Astrocyte (in vitro differentiated cells and primary cell): ENCODE measurements around the gene ERVFRD-1. TPM values are rescaled to one million over a fixed set of nuclear protein-coding genes. Genes with fewer than 3 reads are reported as not detected.
"Not testable (repeated sequence)": the region's sequence is repeated elsewhere in the genome, so short reads cannot be mapped to it uniquely, and the experiment has no call there.

ENCODE experiments used
- DNase-seq: peaks from one replicate; pipeline ENCODE4 v3.0.0-alpha.2; 2010; ENCODE audit warnings: low read depth
- FAIRE-seq: peaks from 2 replicates; lab custom pipeline; 2011; peaks lifted over from hg19 to GRCh38; lab: Jason Lieb, UNC
- H2AFZ ChIP-seq: 2 replicates; pipeline ENCODE4 v1.6.0; 2012; ENCODE audit warnings: low read depth, low read length, inconsistent platforms
- H3K27ac ChIP-seq: 2 replicates; pipeline ENCODE4 v1.5.1; 2011; ENCODE audit warnings: low read depth, low read length, inconsistent platforms
- H3K27me3 ChIP-seq: 2 replicates; pipeline ENCODE4 v1.6.0; 2011; ENCODE audit warnings: low read length, inconsistent platforms; ENCODE audit not compliant: insufficient read depth
- H3K36me3 ChIP-seq: 2 replicates; pipeline ENCODE4 v1.5.1; 2011; ENCODE audit warnings: low read length, inconsistent platforms; ENCODE audit not compliant: insufficient read depth
- H3K4me1 ChIP-seq: 2 replicates; pipeline ENCODE4 v1.5.1; 2011; ENCODE audit warnings: low read length, inconsistent platforms; ENCODE audit not compliant: insufficient read depth
- H3K4me2 ChIP-seq: 2 replicates; pipeline ENCODE4 v1.6.0; 2012; ENCODE audit warnings: low read length, inconsistent platforms
- H3K4me3 ChIP-seq: 2 replicates; pipeline ENCODE4 v1.5.1; 2011; ENCODE audit warnings: low read depth, mild to moderate bottlenecking, low read length, inconsistent platforms; ENCODE audit not compliant: insufficient read depth
- H3K79me2 ChIP-seq: 2 replicates; pipeline ENCODE4 v1.6.0; 2012; ENCODE audit warnings: mild to moderate bottlenecking, low read length, inconsistent platforms; ENCODE audit not compliant: insufficient read depth
- H3K9ac ChIP-seq: 2 replicates; pipeline ENCODE4 v1.6.0; 2012; ENCODE audit warnings: mild to moderate bottlenecking, low read length, inconsistent platforms
- H3K9me3 ChIP-seq: 2 replicates; pipeline ENCODE4 v1.5.1; 2012; ENCODE audit warnings: low read depth, mild to moderate bottlenecking, low read length, inconsistent platforms; ENCODE audit not compliant: insufficient read depth
- H4K20me1 ChIP-seq: 2 replicates; pipeline ENCODE4 v1.6.0; 2012; ENCODE audit warnings: low read length, inconsistent platforms; ENCODE audit not compliant: insufficient read depth
- H3K27ac Mint-ChIP-seq: one replicate; pipeline ENCODE4 v1.8.0; 2021; ENCODE audit warnings: mild to moderate bottlenecking, mixed read lengths; ENCODE audit not compliant: unreplicated experiment
- H3K27me3 Mint-ChIP-seq: one replicate; pipeline ENCODE4 v1.8.0; 2021; ENCODE audit warnings: low read depth, mixed read lengths; ENCODE audit not compliant: unreplicated experiment
- H3K36me3 Mint-ChIP-seq: one replicate; pipeline ENCODE4 v1.8.0; 2021; ENCODE audit warnings: low read depth, mixed read lengths; ENCODE audit not compliant: unreplicated experiment
- H3K4me1 Mint-ChIP-seq: one replicate; pipeline ENCODE4 v1.8.0; 2021; ENCODE audit warnings: low read depth, mixed read lengths; ENCODE audit not compliant: unreplicated experiment
- H3K4me3 Mint-ChIP-seq: one replicate; pipeline ENCODE4 v1.8.0; 2021; ENCODE audit warnings: mild to moderate bottlenecking, moderate library complexity, mixed read lengths; ENCODE audit not compliant: unreplicated experiment
- H3K9me3 Mint-ChIP-seq: one replicate; pipeline ENCODE4 v1.8.0; 2021; ENCODE audit warnings: mild to moderate bottlenecking, mixed read lengths; ENCODE audit not compliant: unreplicated experiment
- EZH2 ChIP-seq: IDR thresholded peaks from 2 replicates; pipeline ENCODE4 v1.6.1; 2012; ENCODE audit warnings: mild to moderate bottlenecking, low read length, inconsistent platforms; ENCODE audit not compliant: insufficient read depth
- total RNA-seq: library from RNA; stranded (reverse); gene quantifications from 2 replicates; pipeline ENCODE4 v1.2.1, GENCODE V29; 2021
- TF ChIP-seq, protein P1 (sequence below): IDR thresholded peaks from 2 replicates; pipeline ENCODE4 v1.5.1; 2011; ENCODE audit warnings: low read depth, mild to moderate bottlenecking, inconsistent platforms, low read length, moderate library complexity; ENCODE audit not compliant: insufficient read depth

The ERVFRD-1 gene
- total RNA-seq, 1 donor from 2014 or later = not detected

DNA sequence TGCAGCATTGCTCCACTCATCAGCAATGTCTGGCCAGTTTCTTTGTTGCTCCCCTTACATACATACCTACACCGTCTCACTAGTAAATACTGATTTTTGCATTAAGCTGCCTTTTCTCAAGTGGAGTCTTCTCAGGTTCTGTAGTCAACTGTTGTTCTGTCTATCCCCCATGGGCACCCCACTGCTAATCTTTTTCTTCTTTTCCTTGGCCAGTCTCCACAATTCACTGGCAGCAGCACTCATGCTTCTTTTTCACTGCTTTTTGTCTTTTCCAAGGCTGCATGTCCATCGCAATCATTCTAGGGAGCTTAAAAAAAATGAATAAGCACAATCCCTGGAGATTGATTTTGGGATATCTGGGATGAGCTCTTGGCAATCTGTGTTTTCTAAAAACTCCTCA lies 10.3 kb upstream of the ERVFRD-1 start:
- Histone ChIP-seq H3K4me1 (peaks cover 14% of the 10 kb centered on the region), H3K9me3 (no peaks in the 10 kb centered on the region), H4K20me1 (peaks cover 67% of the 10 kb centered on the region), H3K27me3 (no peaks in the 10 kb centered on the region), H3K36me3 (no peaks in the 10 kb centered on the region), H3K9ac (no peak overlapping the region), H3K27ac (no peak overlapping the region), H3K79me2 (peaks cover 82% of the 10 kb centered on the region), H2AFZ (no peak overlapping the region), H3K4me2 (peak overlapping the region; percentile 2), H3K4me3 (no peak overlapping the region)
- FAIRE-seq (no peak), DNase-seq (peak; percentile 27)
- H3K4me1 Mint-ChIP-seq = peaks cover 7% of the 10 kb centered on the region
- H3K27ac Mint-ChIP-seq = no peak overlapping the region
- no peaks in the 10 kb centered on the region for H3K27me3 Mint-ChIP-seq
- TF ChIP-seq, protein P1, sequence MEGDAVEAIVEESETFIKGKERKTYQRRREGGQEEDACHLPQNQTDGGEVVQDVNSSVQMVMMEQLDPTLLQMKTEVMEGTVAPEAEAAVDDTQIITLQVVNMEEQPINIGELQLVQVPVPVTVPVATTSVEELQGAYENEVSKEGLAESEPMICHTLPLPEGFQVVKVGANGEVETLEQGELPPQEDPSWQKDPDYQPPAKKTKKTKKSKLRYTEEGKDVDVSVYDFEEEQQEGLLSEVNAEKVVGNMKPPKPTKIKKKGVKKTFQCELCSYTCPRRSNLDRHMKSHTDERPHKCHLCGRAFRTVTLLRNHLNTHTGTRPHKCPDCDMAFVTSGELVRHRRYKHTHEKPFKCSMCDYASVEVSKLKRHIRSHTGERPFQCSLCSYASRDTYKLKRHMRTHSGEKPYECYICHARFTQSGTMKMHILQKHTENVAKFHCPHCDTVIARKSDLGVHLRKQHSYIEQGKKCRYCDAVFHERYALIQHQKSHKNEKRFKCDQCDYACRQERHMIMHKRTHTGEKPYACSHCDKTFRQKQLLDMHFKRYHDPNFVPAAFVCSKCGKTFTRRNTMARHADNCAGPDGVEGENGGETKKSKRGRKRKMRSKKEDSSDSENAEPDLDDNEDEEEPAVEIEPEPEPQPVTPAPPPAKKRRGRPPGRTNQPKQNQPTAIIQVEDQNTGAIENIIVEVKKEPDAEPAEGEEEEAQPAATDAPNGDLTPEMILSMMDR = no peak
- no peak for TF ChIP-seq EZH2
- no peak overlapping the region for H3K4me3 Mint-ChIP-seq
- H3K36me3 Mint-ChIP-seq = peaks cover 8% of the 10 kb centered on the region
- no peaks in the 10 kb centered on the region for H3K9me3 Mint-ChIP-seq

DNA sequence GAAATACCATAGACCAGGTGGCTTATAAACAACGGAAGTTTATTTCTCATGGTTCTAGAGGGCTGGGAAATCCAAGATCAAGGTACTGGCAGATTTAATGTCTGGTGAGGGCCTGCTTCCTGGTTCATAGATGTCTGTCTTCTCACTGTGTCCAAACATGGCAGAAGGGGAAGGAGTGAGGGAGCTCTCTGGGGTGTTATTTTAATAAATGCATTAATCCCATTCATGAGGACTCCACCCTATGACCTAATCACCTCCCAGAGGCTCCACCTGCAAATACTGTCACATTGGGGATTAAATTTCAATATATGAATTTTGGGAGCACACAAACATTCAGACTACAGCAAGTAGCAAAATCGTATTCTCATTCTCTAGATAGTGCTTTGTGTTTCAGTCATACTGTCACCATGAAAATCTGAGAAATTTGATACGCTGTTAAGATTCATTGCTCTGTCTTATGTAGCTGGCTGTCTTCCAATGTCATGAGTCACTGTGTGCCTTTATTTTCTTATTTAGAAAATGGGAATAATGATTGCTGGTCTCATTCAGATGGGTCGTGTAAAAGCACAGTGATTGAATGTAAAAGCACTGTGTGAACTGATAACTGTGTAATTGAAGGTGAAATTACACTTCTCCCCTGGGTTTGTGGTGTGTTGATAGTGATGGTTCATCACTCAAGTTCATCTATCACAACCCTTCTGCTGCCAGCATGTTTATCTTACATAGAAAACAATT lies 8.9 kb upstream of the ERVFRD-1 start:
- H3K4me2 ChIP-seq = peak overlapping the region; percentile 42
- H4K20me1 ChIP-seq = peaks cover 66% of the 10 kb centered on the region
- peak; percentile 58 for DNase-seq
- no peaks in the 10 kb centered on the region for H3K27me3 Mint-ChIP-seq
- no peak overlapping the region for H3K27ac ChIP-seq
- peaks cover 6% of the 10 kb centered on the region for H3K4me1 Mint-ChIP-seq
- H3K9ac ChIP-seq = no peak overlapping the region
- H3K4me1 ChIP-seq = peaks cover 9% of the 10 kb centered on the region
- H3K9me3 Mint-ChIP-seq = no peaks in the 10 kb centered on the region
- TF ChIP-seq, protein P1 = no peak
- TF ChIP-seq EZH2 = no peak
- H3K27ac Mint-ChIP-seq = no peak overlapping the region
- no peaks in the 10 kb centered on the region for H3K36me3 Mint-ChIP-seq
- H3K27me3 ChIP-seq = no peaks in the 10 kb centered on the region
- H2AFZ ChIP-seq = no peak overlapping the region
- H3K4me3 ChIP-seq = no peak overlapping the region
- H3K79me2 ChIP-seq = peaks cover 82% of the 10 kb centered on the region
- no peaks in the 10 kb centered on the region for H3K36me3 ChIP-seq
- H3K9me3 ChIP-seq = no peaks in the 10 kb centered on the region
- no peak overlapping the region for H3K4me3 Mint-ChIP-seq
- FAIRE-seq = peak; percentile 32

DNA sequence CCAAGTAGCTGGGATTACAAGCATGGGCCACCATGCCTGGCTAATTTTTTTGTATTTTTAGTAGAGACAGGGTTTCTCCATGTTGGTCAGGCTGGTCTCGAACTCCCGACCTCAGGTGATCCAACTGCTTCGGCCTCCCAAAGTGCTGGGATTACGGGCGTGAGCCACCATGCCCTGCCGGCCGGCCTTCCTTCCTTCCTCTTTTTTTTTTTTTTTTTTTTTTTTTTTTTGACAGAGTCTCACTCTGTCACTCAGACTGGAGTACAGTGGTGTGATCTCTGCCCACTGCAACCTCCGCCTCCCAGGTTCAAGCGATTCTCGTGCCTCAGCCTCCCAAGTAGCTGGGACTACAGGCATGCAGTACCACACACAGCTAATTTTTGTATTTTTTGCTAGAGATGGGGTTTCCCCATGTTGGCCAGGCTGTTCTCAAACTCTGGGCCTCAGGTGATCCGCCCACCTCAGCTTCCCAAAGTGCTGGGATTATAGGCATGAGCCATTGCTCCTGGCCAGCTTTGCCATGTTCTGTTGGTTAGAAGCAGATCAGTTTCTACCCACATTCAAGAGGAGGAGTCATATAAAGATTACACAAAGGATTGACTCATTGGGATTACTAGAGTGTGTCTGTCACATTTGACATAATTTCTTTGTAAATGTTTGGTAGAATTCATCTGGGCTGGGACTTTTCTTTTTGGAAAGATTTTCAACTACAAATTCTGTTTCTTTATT lies 4.4 kb upstream of the ERVFRD-1 start:
- not testable (repeated sequence) for H3K36me3 Mint-ChIP-seq, H3K27ac ChIP-seq, FAIRE-seq, H2AFZ ChIP-seq, H3K36me3 ChIP-seq, H3K27ac Mint-ChIP-seq, H3K9me3 ChIP-seq, H3K9ac ChIP-seq, H3K4me1 ChIP-seq, H3K9me3 Mint-ChIP-seq, H3K27me3 ChIP-seq, H3K4me3 Mint-ChIP-seq, H3K4me3 ChIP-seq, H3K27me3 Mint-ChIP-seq, H3K4me2 ChIP-seq
- DNase-seq = peak; percentile 37
- peaks cover 14% of the 10 kb centered on the region for H3K4me1 Mint-ChIP-seq
- H4K20me1 ChIP-seq = peaks cover 64% of the 10 kb centered on the region
- peaks cover 82% of the 10 kb centered on the region for H3K79me2 ChIP-seq
